Choroid plexus epithelial cell (primary cell): ENCODE measurements around the gene NRSN2.

ENCODE experiments used
- DNase-seq: peaks from one replicate; pipeline ENCODE4 v3.0.0-alpha.2; 2010; ENCODE audit warnings: low read depth
- H3K4me3 ChIP-seq: 2 replicates; pipeline ENCODE4 v1.5.1; 2011; ENCODE audit warnings: low read depth, mild to moderate bottlenecking, control low read depth, low read length, moderate library complexity
- TF ChIP-seq, protein P1 (sequence below): conservative IDR thresholded peaks from 2 replicates; pipeline ENCODE4 v1.5.1; 2011; ENCODE audit warnings: low read depth, mild to moderate bottlenecking, control low read depth, inconsistent platforms, low read length, moderate library complexity

NRSN2 gene

GRCh38 chr20:402898-403581 lies 56.1 kb downstream of the NRSN2 start:
- no peak overlapping the region for H3K4me3 ChIP-seq
- TF ChIP-seq, protein P1, sequence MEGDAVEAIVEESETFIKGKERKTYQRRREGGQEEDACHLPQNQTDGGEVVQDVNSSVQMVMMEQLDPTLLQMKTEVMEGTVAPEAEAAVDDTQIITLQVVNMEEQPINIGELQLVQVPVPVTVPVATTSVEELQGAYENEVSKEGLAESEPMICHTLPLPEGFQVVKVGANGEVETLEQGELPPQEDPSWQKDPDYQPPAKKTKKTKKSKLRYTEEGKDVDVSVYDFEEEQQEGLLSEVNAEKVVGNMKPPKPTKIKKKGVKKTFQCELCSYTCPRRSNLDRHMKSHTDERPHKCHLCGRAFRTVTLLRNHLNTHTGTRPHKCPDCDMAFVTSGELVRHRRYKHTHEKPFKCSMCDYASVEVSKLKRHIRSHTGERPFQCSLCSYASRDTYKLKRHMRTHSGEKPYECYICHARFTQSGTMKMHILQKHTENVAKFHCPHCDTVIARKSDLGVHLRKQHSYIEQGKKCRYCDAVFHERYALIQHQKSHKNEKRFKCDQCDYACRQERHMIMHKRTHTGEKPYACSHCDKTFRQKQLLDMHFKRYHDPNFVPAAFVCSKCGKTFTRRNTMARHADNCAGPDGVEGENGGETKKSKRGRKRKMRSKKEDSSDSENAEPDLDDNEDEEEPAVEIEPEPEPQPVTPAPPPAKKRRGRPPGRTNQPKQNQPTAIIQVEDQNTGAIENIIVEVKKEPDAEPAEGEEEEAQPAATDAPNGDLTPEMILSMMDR: no peak
- no peak for DNase-seq

DNA sequence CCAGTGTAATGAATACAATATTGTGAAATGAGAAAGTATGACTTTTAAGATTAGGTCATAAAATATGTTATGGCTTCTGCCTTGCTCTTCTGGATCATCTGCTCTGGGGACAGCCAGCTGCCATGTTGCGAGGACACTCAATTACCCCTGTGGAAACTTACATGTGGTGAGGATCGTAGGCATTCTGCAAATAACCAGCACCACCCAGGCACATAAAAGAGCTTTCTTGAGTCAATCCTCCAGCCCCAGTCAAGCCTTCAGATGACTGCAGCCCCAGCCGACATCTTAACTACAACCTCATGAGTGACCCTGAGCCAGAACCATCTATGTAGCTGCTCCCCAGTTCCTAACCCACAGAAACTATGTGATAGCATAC lies 56.7 kb downstream of the NRSN2 start:
- no peak for DNase-seq
- no peak overlapping the region for H3K4me3 ChIP-seq
- TF ChIP-seq, protein P1: no peak

- no peak for DNase-seq
- TF ChIP-seq, protein P1: no peak
- no peak overlapping the region for H3K4me3 ChIP-seq
Observed at GRCh38 chr20:404088-404487, 57.2 kb downstream of the NRSN2 start.
